H1 (cell line): ENCODE measurements around the gene SLC48A1. TPM values are rescaled to one million over a fixed set of nuclear protein-coding genes. Genes with fewer than 3 reads are reported as not detected.

Experiments used
- ATF3 ChIP-seq: IDR thresholded peaks from 2 replicates; pipeline ENCODE4 v1.6.1; 2011; ENCODE audit warnings: low read depth, mild to moderate bottlenecking, low read length; ENCODE audit not compliant: insufficient read depth
- BACH1 ChIP-seq: IDR thresholded peaks from 2 replicates; pipeline ENCODE4 v1.6.1; 2012; ENCODE audit warnings: low read length, improper control_type of control experiment
- CBX5 ChIP-seq: fragments of 300-800, 300-1000 bp; sonication (generic); IDR thresholded peaks from 2 replicates; pipeline ENCODE4 v1.7.1; 2016; ENCODE audit warnings: antibody characterized with exemption, low read length, low read depth
- CHD2 ChIP-seq: IDR thresholded peaks from 2 replicates; pipeline ENCODE4 v1.6.1; 2012; ENCODE audit warnings: low read length, improper control_type of control experiment
- CTCF ChIP-seq, 3 experiments: IDR thresholded peaks; 1 replicate in 2 of 3; 2 replicates in 1 of 3; pipeline versions ENCODE4 v1.5.1 to v1.6.1; 2011; ENCODE audit warnings: low read length in 3 of 3, mild to moderate bottlenecking in 3 of 3, inconsistent platforms in 2 of 3, low read depth in 1 of 3, moderate library complexity in 1 of 3; ENCODE audit not compliant: insufficient read depth in 1 of 3; ENCODE audit errors: control extremely low read depth in 1 of 3
- E2F6 ChIP-seq: IDR thresholded peaks from 2 replicates; pipeline ENCODE4 v1.6.1; 2012; ENCODE audit warnings: inconsistent platforms
- EP300 ChIP-seq, 2 experiments: IDR thresholded peaks; 1 replicate in 1 of 2; 2 replicates in 1 of 2; pipeline ENCODE4 v1.6.1; 2011 to 2012; ENCODE audit warnings: low read depth in 2 of 2, low read length in 2 of 2, mild to moderate bottlenecking in 2 of 2, borderline replicate concordance in 1 of 2, inconsistent platforms in 1 of 2, moderate library complexity in 1 of 2
- FOSL1 ChIP-seq: IDR thresholded peaks from 2 replicates; pipeline ENCODE4 v1.6.1; 2011; ENCODE audit warnings: mild to moderate bottlenecking, low read depth, low read length, moderate library complexity; ENCODE audit not compliant: insufficient read depth
- GTF2F1 ChIP-seq: IDR thresholded peaks from 2 replicates; pipeline ENCODE4 v1.6.1; 2012; ENCODE audit warnings: low read depth, low read length, improper control_type of control experiment, borderline replicate concordance
- HDAC2 ChIP-seq, 2 experiments: fragments of 300-600 bp in 1 of 2; sonication (generic) in 1 of 2; IDR thresholded peaks; 2 replicates each; pipeline ENCODE4 v1.6.1; 2011 to 2012; ENCODE audit warnings: low read depth in 2 of 2, low read length in 2 of 2, mild to moderate bottlenecking in 2 of 2, moderate library complexity in 2 of 2, borderline replicate concordance in 1 of 2, inconsistent platforms in 1 of 2
- JUN ChIP-seq: IDR thresholded peaks from 2 replicates; pipeline ENCODE4 v1.6.1; 2011; ENCODE audit warnings: low read depth, mild to moderate bottlenecking, improper control_type of control experiment, low read length
- JUND ChIP-seq: IDR thresholded peaks from 2 replicates; pipeline ENCODE4 v1.6.1; 2011; ENCODE audit warnings: mild to moderate bottlenecking, improper control_type of control experiment, low read length
- KDM1A ChIP-seq: fragments of 200-600, 300-600 bp; sonication (generic); IDR thresholded peaks from 2 replicates; pipeline ENCODE4 v1.7.1; 2016; ENCODE audit warnings: mild to moderate bottlenecking, low read length, borderline replicate concordance
- KDM4A ChIP-seq: IDR thresholded peaks from one replicate; pipeline ENCODE4 v1.7.1; 2012; ENCODE audit warnings: low read depth, mild to moderate bottlenecking, moderate library complexity, low read length, inconsistent platforms; ENCODE audit not compliant: severe bottlenecking
- NANOG ChIP-seq: IDR thresholded peaks from 2 replicates; pipeline ENCODE4 v1.6.1; 2011; ENCODE audit warnings: low read length, low read depth, mild to moderate bottlenecking, inconsistent platforms; ENCODE audit not compliant: insufficient read depth, poor library complexity, severe bottlenecking
- POU5F1 ChIP-seq: IDR thresholded peaks from 2 replicates; pipeline ENCODE4 v1.6.1; 2011; ENCODE audit warnings: low read depth, mild to moderate bottlenecking, low read length, moderate library complexity
- RAD21 ChIP-seq, 2 experiments: IDR thresholded peaks in 1 of 2; conservative IDR thresholded peaks in 1 of 2; 2 replicates each; pipeline ENCODE4 v1.6.1; 2011; ENCODE audit warnings: low read depth in 2 of 2, low read length in 2 of 2, improper control_type of control experiment in 1 of 2, inconsistent platforms in 1 of 2, mild to moderate bottlenecking in 1 of 2, moderate library complexity in 1 of 2
- SIN3A ChIP-seq, 2 experiments: IDR thresholded peaks in 1 of 2; conservative IDR thresholded peaks in 1 of 2; 2 replicates each; pipeline ENCODE4 v1.6.1; 2011 to 2012; ENCODE audit warnings: low read length in 2 of 2, improper control_type of control experiment in 1 of 2, low read depth in 1 of 2, mild to moderate bottlenecking in 1 of 2
- TBP ChIP-seq: IDR thresholded peaks from 2 replicates; pipeline ENCODE4 v1.6.1; 2011; ENCODE audit warnings: low read depth, low read length, improper control_type of control experiment
- polyA plus RNA-seq, 7 experiments: library from polyadenylated mRNA; depleted of rRNA in 3 of 7; stranded (reverse) in 5 of 7; unstranded in 2 of 7; fragments of >200 nt in 5 of 7; fragments of 200-250 nt in 2 of 7; gene quantifications; 1 replicate in 5 of 7; 2 replicates in 1 of 7; 4 replicates in 1 of 7; pipeline versions ENCODE4 v1.2.1 to v1.2.3, GENCODE V29; 2011 to 2013; ENCODE audit warnings: missing spikeins in 2 of 7, mixed read lengths in 2 of 7
- total RNA-seq: library from RNA; stranded (reverse); fragmentation: NEBNext Ultra II Directional; extraction: Animal tissue kit (Norgen Biotek cat#: 25700); gene quantifications from 2 replicates; pipeline ENCODE4 v1.2.1, GENCODE V29; 2021

Gene SLC48A1
- total and polyA plus RNA-seq, 2 of the 8 experiments (the other 6 are each of a cell fraction or from before 2014, with no cell fraction given) = 9.5 to 14.1 TPM

GRCh38 chr12:47819896-47820630, 47.0 kb downstream of the SLC48A1 start, which contains the start of gene HDAC7 (continued):
- TF ChIP-seq CTCF (IDR thresholded peaks at IDR 0.05; ENCODE audit: control extremely low read depth in 1 of 3, insufficient read depth in 1 of 3, low read depth in 1 of 3, low read length in 3 of 3) (no peak), HDAC2 (IDR thresholded peaks at IDR 0.05; ENCODE audit: borderline replicate concordance in 1 of 2, low read depth in 2 of 2, low read length in 2 of 2) (no peak), FOSL1 (no peak), ATF3 (no peak), E2F6 (no peak), CBX5 (no peak), BACH1 (peak; percentile 65), KDM1A (peak; percentile 64; the same call in 1 of the 2 replicates), JUN (no peak), EP300 (IDR thresholded peaks at IDR 0.05; ENCODE audit: borderline replicate concordance in 1 of 2, low read depth in 2 of 2, low read length in 2 of 2) (no peak), POU5F1 (no peak), TBP (no peak; the same call in 1 of the 2 replicates), JUND (no peak), CHD2 (no peak), NANOG (no peak), KDM4A (no peak), SIN3A (conservative IDR thresholded peaks at IDR 0.05 in 1 of 2, IDR thresholded peaks at IDR 0.05 in 1 of 2; ENCODE audit: low read depth in 1 of 2, low read length in 2 of 2) (no peak), RAD21 (IDR thresholded peaks at IDR 0.05 in 1 of 2, conservative IDR thresholded peaks at IDR 0.05 in 1 of 2; ENCODE audit: low read depth in 2 of 2, low read length in 2 of 2) (no peak), GTF2F1 (no peak)
